Fibroblast of upper back skin (primary cell): ENCODE data around the gene ABHD11.
"Not testable (repeated sequence)": the region's sequence is repeated elsewhere in the genome, so short reads cannot be mapped to it uniquely, and the experiment has no call there.

Experiments used
- DNase-seq: peaks from one replicate; pipeline ENCODE4 v3.0.0-alpha.2; 2013

ABHD11 gene

GRCh38 chr7:73738612-73739386, at the start of gene ABHD11:
Gene ABHD11 (minus strand): TSS chr7:73738802. CDS start chr7:73738770, 32 bp downstream.
- peak; percentile 95 for DNase-seq

GRCh38 chr7:73787786-73788048, 49.1 kb upstream of the ABHD11 start:
- DNase-seq, result not testable (repeated sequence)

GRCh38 chr7:73786588-73786987, 48.0 kb upstream of the ABHD11 start:
- no peak for DNase-seq

- DNase-seq, result peak; percentile 3
These were observed 40.9 kb upstream of the ABHD11 start for GRCh38 chr7:73779517-73779916.

- no peak for DNase-seq
These were observed 40.3 kb upstream of the ABHD11 start for GRCh38 chr7:73778801-73779389.

GRCh38 chr7:73774923-73775322, 36.3 kb upstream of the ABHD11 start:
- peak; percentile 42 for DNase-seq

GRCh38 chr7:73773700-73774517, 35.3 kb upstream of the ABHD11 start:
- DNase-seq, result no peak

GRCh38 chr7:73770860-73771670, 32.5 kb upstream of the ABHD11 start:
- no peak for DNase-seq

- DNase-seq, result no peak
These were observed 31.6 kb upstream of the ABHD11 start, which contains the start of gene CLDN3 for GRCh38 chr7:73770002-73770859. Gene CLDN3 (minus strand): TSS chr7:73770270. CDS start chr7:73770049, 221 bp downstream.

- DNase-seq, result no peak
These were observed 30.9 kb upstream of the ABHD11 start for GRCh38 chr7:73769481-73770001.

GRCh38 chr7:73768641-73769480, 30.3 kb upstream of the ABHD11 start:
- no peak for DNase-seq

GRCh38 chr7:73766556-73767229, 28.1 kb upstream of the ABHD11 start:
- DNase-seq, result no peak

GRCh38 chr7:73762659-73762999, 24.0 kb upstream of the ABHD11 start:
- DNase-seq, result no peak

GRCh38 chr7:73761854-73762658, 23.5 kb upstream of the ABHD11 start:
- DNase-seq, result no peak

- DNase-seq, result no peak
These were observed 20.1 kb upstream of the ABHD11 start for GRCh38 chr7:73758581-73759138.

- DNase-seq, result no peak
These were observed 11.6 kb upstream of the ABHD11 start for GRCh38 chr7:73749931-73750776.

GRCh38 chr7:73746378-73746777, 7.8 kb upstream of the ABHD11 start:
- no peak for DNase-seq
